Superior temporal gyrus (tissue), 1 donor: ENCODE data around the gene DSC2.

Experiments
- DNase-seq: peaks from one replicate; pipeline ENCODE4 v3.0.0-alpha.2; 2016; ENCODE audit errors: extremely low spot score

Gene DSC2

DNA sequence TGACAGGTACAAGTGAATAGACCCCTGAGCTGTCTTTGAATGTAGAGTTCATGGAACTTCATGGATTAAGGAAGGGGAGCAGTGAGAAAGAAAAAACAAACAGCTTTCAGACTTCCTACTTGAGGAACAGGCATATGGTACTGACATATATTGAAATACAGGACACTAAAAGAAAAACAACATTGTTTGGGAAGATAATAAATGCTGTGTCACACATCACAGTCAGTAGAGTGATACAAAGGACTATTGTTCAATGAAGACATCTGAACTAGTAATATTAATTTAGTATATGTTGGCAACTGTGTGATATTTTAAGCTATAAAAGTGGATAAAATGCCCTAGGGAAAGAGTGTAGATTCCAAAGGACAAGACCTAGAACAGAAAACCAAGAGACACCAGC is 3.3 kb downstream of the DSC2 start:
- DNase-seq = no peak

DNA sequence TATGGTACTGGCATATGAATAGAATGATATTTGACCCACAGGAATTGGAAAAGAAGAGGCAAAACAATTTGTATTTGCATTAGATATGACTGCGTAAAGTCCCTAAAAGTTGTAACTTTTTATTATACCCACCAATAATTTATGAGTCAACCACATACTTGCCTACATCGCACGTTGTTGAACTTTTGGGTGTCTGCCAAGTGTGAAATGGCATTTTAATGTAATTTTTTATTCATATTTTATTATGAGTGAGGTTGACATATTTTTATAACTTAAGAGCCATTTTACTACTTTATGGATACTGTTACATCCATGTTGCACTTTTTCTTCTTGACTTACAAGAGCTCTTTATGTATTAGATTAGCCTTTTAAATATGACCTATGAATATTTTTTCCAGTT is 4.6 kb downstream of the DSC2 start:
- no peak for DNase-seq

GRCh38 chr18:31093880-31094279 is 8.3 kb downstream of the DSC2 start:
- no peak for DNase-seq

DNA sequence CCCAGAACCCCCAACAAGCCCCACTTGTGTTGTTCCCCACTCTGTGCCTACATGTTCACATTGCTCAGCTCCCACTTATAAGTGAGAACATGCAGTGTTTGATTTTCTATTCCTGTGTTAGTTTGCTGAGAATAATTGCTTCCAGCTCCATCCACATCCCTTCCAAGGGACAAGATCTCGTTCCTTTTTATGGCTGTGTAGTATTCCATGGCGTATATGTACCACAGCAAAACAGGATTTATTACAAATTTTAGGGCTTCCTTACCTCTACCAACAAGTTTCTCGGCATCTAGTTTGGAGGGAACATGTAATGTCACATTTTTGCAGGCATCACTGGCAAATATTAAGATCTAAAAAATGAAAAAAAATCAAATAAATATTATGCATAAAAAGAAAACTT is 8.9 kb downstream of the DSC2 start:
- DNase-seq = no peak

DNA sequence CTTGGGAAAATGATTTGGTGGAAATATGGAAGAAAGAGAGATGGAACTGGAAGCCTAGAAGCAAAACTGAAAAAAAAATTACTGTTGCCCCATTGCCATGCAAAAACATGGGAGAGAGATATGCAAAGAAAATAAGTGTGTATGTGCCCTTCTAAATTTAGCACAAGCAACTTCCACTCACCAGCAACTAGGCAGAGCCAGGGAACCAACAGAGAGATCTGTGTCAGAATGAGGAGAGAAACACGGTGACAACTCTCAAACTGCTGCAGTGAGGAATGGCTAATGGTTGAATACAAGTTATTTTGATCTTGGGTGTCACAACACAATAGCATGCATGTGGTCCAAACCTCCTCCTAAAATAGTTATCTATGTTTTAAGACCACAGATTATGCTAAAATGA is 10.9 kb downstream of the DSC2 start:
- no peak for DNase-seq

DNA sequence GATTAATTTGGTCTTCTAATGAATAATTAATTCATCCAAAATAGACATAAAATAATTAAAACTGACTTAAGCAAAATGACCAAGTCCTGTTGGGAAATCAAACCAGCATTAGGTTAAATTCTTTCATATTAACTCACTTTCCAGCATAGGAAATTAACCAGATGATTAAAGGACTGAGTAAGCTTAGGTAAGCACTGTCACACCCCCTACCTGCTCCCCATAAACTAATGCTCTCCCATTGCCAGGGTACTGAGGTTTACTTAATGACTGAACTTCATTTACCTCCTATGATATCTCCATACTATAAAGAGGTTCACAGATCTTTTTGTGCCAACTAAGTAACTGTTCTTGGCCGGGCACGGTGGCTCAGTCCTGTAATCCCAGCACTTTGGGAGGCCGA is 13.7 kb downstream of the DSC2 start:
- DNase-seq = no peak

DNA sequence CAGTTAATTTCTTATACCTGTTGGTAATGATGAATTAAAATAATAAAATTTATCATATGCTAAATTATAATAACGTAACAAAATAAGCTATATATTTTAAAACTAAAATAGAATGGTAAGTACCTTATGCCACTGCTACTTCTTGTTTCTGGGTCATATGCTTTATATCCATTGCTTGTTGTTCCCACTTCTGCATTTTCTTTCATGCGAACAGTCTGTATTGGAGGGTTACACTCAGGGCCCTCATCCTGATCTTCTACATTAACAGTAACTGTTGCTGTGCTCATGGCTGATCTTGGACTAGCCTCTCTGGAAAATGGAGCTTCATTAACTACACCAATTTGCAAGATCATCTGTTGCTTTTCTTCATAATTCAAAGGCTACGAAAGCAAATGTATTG is 22.2 kb downstream of the DSC2 start:
- no peak for DNase-seq

GRCh38 chr18:31077878-31078277 is 24.3 kb downstream of the DSC2 start:
- DNase-seq = no peak

DNA sequence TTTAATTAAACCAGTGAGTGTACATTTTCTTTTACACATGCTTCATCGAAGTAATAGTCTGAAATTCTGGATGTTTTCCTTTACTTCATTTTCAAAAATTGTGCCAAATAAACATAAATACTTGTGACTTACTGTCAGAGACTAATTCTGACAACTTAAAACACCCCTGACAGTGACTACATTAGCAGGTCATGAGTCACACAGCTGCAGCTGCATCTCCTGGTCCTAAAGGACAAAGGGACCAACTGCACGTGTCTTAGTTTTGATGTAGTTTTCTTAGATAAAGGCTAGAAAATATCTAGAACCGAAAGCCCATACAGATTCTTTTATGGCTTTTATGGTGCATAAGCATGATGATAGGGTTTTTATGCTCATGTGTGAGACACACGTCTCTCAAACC is 30.0 kb downstream of the DSC2 start:
- no peak for DNase-seq

GRCh38 chr18:31070206-31070605 is 32.0 kb downstream of the DSC2 start:
- DNase-seq = no peak

GRCh38 chr18:31066266-31066665 is 36.0 kb downstream of the DSC2 start:
- DNase-seq = no peak

- DNase-seq = no peak
These were observed 37.0 kb downstream of the DSC2 start for GRCh38 chr18:31065036-31065773.

- peak; percentile 18 for DNase-seq
These were observed 38.1 kb downstream of the DSC2 start for GRCh38 chr18:31064130-31064529.

DNA sequence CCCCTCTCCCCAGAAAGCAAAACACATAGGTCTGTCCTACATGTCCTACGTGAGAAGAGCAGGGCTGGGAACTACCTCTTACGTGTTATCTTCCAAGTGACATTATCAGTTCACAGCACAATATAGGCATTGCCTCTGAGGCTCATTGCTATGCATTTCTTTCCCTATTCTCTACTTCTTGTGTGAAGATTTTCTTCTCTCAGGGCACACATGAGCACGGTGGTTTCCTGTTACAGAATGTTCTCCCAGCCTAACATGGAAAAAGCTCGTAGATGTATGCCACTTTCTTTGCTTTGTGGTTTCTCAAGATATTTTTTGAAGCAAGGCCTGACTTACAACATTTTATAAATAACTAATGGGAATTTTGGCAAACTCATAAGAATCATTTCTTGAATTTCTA is 40.3 kb downstream of the DSC2 start:
- DNase-seq = no peak

DNA sequence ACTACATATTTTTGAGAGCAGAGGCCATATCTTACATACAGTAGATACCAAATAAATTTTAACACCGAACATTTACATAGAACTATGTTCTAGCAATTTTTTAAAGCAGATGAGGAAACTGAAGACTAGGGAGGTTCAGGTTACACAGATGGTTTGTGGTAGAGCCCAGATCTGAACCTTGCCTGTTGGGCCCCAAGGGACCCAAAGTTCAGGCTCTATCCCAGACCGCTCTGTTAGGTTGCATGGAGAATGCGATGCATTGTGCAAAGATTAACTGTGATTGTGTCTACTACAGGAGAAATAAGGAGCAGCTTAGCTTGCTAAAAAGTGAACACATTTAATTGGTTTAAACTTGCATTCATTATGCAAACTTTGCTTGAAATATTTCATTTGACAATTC is 43.3 kb downstream of the DSC2 start:
- no peak for DNase-seq

GRCh38 chr18:31057917-31058316 is 44.3 kb downstream of the DSC2 start:
- DNase-seq = no peak

- no peak for DNase-seq
These were observed 45.2 kb downstream of the DSC2 start for GRCh38 chr18:31057051-31057450.

- DNase-seq = no peak
These were observed 45.9 kb downstream of the DSC2 start for GRCh38 chr18:31056296-31056695.

- DNase-seq = no peak
These were observed 51.6 kb downstream of the DSC2 start for GRCh38 chr18:31050635-31051034.

DNA sequence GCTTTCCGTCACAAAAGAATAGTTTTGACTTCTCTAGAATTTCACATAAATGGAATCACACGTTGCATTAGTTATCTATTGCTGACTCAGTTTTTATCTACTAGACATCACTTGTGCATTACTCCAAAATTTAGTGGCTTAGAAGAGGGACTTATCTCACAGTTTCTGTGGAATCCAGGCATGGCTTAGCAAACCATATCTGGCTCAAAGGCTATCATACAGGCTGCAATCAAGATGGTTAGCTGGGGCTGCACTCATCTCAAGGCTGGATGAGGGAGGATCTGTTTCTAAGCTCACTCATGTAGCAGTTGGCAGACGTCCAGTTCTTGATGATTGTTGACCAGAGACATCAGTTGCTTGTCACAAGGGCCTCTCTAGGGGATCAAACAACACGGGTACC is 53.0 kb downstream of the DSC2 start:
- no peak for DNase-seq

DNA sequence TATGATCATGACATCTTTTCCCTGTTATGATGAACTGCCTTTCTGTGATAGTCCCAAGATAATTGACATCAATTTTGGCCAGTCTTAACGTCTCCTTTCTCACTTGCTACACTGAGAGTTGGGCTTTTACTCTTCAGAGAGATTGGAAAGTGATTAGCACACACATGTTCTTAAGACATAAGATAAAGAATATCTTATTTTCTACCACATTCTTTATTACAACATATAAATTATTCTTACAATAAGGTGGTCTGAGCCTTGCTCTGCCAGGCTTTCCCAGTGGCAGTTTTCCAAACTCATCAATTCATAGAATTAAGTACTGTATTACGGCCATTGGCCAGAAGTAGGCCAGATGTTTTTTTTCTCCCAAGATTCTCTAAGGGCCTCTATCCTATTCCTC is 54.0 kb downstream of the DSC2 start:
- DNase-seq = no peak

DNA sequence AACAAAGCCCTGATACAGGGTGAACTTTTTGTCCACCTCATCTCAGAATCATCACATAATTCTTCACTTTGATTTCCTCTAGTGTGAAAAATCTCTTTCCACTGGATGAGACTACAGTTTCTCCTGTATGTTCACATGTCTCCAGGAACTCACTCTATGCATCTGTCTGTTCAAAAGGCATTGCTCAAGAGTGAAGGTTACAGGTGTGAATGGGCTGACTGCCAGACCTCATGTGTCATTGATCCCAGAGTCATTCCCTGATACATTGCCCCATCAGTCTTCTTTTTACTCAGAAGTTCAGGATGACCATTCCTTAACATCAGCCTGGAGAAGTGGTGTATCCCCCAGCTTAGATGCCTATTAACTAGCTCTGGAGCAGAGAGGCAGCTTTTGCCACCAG is 55.3 kb downstream of the DSC2 start:
- no peak for DNase-seq

- DNase-seq = no peak
These were observed 56.6 kb downstream of the DSC2 start for GRCh38 chr18:31045599-31045998.

DNA sequence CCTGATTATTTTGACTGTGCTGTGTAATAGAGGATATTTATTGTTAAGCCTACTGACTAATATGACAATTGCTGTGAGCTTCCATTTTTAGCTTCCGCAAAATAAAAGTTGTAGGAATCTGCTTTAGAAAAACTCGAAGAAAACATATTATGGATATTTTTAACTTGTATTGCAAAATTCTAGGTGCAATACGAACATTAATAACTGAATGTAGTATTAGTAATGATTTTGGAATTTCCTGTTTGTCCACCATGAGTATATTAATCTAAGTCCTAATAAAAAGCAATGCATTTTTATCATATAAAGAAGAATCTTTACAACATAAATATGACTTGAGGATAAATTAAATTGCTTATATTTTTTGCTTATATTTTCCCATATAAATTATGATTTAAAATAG is 57.3 kb downstream of the DSC2 start:
- no peak for DNase-seq
